T-helper 22 cell (primary cell): ENCODE measurements around the gene FKBP7.
"Not testable (repeated sequence)": the region's sequence is repeated elsewhere in the genome, so short reads cannot be mapped to it uniquely, and the experiment has no call there.

ENCODE experiments used
- DNase-seq: peaks from one replicate; pipeline ENCODE4 v3.0.0-alpha.2; 2020; ENCODE audit warnings: low read depth

Gene FKBP7

GRCh38 chr2:178478439-178479274 lies at the start of gene FKBP7:
Gene FKBP7 (minus strand): TSS chr2:178478600. CDS start chr2:178478499, 101 bp downstream.
- peak; percentile 78 for DNase-seq

GRCh38 chr2:178527592-178527991 lies 49.2 kb upstream of the FKBP7 start:
- DNase-seq, result no peak

DNA sequence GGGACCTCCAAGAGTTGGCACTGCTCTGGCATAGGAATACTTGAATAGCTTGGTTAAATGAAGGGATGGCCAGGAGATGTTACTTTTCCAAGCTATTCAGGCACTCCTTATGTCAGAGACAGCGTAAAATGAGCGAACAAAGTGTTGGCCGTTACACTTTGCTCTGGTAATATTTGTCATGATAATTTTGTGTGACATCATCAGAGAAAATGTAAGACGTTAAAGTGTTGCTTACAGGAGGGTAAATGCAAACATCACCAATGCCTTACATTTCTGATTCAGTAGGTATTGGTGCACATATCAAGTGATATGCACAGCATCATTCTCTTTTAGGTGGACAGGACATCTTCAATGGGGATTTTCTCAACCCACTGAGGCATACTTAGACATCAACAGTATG lies 47.9 kb upstream of the FKBP7 start:
- no peak for DNase-seq

GRCh38 chr2:178525460-178525859 lies 47.1 kb upstream of the FKBP7 start:
- DNase-seq, result not testable (repeated sequence)

GRCh38 chr2:178525010-178525409 lies 46.6 kb upstream of the FKBP7 start:
- DNase-seq, result not testable (repeated sequence)

DNA sequence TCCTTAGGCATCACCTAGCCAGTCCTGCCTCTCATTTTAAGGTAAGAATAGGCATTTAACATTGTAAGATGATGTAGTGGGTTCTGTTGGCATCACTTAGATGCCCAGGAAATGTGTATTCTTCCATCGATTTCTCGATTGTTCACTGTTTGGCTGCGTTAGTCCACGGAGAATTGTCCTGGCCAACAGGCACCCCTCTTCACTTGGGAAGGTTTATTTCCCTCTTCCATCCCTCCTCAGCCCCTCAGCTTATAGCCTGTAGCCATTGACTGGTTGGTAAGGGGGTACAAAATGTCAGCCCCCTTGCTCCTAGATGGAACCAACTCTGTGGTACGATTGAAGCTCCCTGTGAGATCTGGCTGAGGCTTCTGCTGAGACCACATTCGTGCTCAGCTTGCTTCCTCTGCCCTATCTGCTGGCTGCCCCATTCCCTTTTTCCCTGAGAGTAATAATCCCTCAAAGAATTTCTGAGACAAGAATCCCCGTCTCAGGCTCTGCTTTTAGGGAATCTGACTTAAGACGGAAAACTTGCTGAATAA lies 45.3 kb upstream of the FKBP7 start:
- no peak for DNase-seq

GRCh38 chr2:178522950-178523595 lies 44.7 kb upstream of the FKBP7 start:
- DNase-seq, result peak; percentile 73

- no peak for DNase-seq
Observed at GRCh38 chr2:178521304-178522150, 43.1 kb upstream of the FKBP7 start.

GRCh38 chr2:178517496-178517895 lies 39.1 kb upstream of the FKBP7 start:
- no peak for DNase-seq

GRCh38 chr2:178514664-178515063 lies 36.3 kb upstream of the FKBP7 start:
- peak; percentile 3 for DNase-seq

DNA sequence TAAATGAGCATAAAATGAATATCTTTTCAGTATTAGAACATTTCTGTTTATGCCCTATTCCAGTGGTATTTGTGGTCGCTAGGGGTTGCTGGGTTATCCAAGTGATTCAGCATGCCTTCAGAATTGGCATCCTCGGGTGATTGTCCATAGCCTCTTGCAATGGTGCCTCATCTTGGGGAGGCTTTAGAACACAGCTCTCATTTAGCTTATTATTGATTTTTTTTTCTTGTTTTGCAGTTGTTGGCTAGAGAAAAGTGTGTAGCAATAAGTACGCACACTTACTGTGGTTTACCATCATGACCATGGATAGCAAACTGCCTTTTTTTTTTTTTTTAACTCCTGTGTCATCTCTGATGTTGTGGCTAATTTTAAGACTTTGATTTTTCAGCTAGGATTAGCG lies 35.5 kb upstream of the FKBP7 start:
- DNase-seq, result no peak

DNA sequence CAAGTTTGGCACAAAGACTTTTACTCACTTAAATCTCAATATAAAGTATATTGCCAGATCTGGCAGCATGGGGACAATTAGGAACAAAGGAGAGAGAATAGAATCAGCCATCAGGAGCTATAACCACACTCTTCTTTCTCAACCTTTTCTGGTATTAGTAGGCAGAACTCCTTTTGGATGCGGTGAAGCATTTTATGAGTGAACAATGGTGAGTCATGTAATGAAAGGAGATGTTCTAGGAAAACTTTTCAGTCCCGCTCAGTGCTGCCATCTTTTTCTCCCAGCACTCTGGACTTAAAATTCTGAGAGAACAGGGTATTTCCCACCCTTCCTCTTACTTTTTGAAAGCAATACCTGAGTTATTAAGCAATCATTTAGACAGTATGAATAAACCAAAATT lies 34.1 kb upstream of the FKBP7 start:
- no peak for DNase-seq

GRCh38 chr2:178510384-178510783 lies 32.0 kb upstream of the FKBP7 start:
- DNase-seq, result no peak

GRCh38 chr2:178508646-178509045 lies 30.2 kb upstream of the FKBP7 start:
- DNase-seq, result no peak

- DNase-seq, result no peak
Observed at GRCh38 chr2:178506949-178507348, 28.5 kb upstream of the FKBP7 start.

- DNase-seq, result no peak
Observed at GRCh38 chr2:178506524-178506923, 28.1 kb upstream of the FKBP7 start.

DNA sequence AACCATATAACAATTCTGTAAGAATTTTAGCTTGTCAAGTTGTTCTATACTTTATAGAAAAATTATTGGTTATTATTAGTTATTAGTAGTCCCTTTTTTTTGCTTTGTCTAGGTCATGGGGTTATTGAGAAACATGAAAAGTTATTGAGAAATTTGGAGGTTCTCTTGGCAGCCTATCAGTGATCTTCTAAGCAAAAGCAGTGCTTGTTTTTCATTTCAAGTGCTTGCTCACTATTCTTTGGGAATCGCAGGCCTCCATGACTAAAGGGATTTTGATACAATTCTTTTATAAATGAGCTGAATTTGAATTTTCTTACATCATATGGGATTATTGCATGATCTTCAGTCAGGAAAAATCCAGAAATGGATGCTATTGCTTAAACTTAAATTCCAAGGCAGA lies 27.7 kb upstream of the FKBP7 start:
- DNase-seq, result no peak

DNA sequence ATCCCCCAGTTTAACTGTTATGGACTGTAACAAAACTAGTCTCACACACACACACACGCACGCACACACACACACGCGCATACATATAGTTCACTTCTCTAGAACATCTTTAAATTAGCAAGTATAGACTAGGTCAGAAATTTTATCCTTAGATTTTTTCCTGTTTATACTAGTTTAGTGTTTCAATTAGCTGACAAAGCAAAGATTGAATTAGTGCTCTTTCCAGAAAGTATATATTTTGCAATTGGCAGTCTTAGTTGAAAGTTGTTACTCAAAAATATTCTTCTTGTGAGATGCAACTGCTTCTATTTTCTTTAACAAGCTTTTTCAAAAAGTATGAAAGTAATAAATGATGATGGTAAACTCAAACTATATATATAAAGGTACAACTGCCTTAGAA lies 24.4 kb upstream of the FKBP7 start:
- no peak for DNase-seq

- no peak for DNase-seq
Observed at GRCh38 chr2:178499640-178500039, 21.2 kb upstream of the FKBP7 start.

GRCh38 chr2:178498137-178498536 lies 19.7 kb upstream of the FKBP7 start:
- no peak for DNase-seq

GRCh38 chr2:178496049-178496448 lies 17.6 kb upstream of the FKBP7 start:
- no peak for DNase-seq

DNA sequence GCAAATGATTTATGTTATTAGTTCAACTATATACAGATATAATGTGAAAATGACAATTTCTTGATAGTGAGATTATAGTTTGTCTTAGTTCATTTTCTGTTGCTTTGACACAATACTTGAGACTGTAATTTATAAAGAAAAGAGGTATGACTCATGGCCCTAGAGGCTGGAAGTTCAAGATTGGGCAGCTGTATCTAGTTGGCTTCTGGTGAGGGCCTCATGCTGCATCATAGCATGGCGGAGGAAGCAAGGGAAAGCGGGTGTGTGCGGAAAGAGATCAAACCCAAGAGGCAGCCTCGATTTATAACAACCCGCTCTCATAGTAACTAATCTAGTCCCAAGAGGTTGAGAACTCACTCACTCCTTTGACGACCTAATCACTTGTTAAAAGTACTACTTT lies 13.2 kb upstream of the FKBP7 start:
- no peak for DNase-seq
